ENCODE measurements around the gene SMARCB1. TPM values are rescaled to one million over a fixed set of nuclear protein-coding genes. Genes with fewer than 3 reads are reported as not detected.
A peak's percentile ranks its signal among the peaks of the same experiment; 100 is the strongest.

Gene SMARCB1
- total and polyA plus RNA-seq, 2 experiments from 2014 or later: 114 to 132 TPM

DNA sequence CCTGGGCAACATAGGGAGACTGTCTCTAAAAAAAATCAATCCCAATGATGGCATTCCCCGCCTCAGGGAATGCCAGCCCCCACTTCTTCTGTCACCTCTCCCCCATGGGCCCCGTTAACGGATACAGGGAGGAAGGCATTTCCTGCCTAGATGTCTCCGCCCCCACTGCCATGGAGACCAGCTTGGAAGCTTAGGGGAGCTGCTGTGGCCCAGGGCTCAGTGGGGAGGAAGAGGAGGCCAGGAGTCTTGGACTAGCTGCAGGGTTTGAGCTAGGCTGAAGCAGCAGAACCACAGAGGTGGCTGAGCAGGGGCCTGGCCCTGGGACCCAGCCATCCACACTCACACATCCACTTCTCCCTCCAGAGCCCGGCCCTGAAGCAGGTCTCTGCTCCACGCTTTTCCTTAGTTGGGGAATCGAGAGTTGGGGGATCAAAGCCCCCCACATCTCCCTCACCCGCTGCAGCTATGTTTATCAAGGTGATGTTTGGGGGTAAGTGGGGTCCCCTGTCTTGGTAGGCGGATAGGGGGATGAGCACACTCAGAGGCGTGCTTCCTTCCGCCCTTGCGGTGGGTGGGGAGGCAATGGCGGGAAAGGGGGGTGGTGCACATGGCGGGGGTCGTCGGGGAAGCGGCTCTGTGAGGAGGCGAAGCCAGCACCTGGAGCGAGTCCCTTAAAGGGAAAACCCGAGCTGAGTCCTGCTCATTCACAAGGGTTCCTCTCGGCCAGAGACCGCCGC is 23.8 kb upstream of the SMARCB1 start, which contains the start of gene C22orf15:
C22orf15 (plus strand) TSS at position 149 of the 737 bp plus-strand sequence; CDS start at position 466, 317 bp downstream.
- no peaks in the 10 kb centered on the region for H4K20me1 ChIP-seq (replicated peaks; ENCODE audit: insufficient read depth)
- H3K36me3 Mint-ChIP-seq (ENCODE audit: low read depth): peaks cover 14% of the 10 kb centered on the region
- no peaks in the 10 kb centered on the region for H3K79me2 ChIP-seq (replicated peaks; ENCODE audit: insufficient read depth)
- peak within 1 kb of the TSS; percentile 44; the same call in 1 of the 2 replicates for H3K27ac Mint-ChIP-seq
- peak within 1 kb of the TSS; percentile 89 for H3K4me2 ChIP-seq
- H3K9me2 ChIP-seq (ENCODE audit: insufficient read depth): no peaks in the 10 kb centered on the region
- peak within 1 kb of the TSS; percentile 56 for H3K4me3 ChIP-seq
- ATAC-seq: peak; percentile 45
- no peak within 1 kb of the TSS for H2AFZ ChIP-seq
- H3K4me3 Mint-ChIP-seq: peak within 1 kb of the TSS; percentile 59
- no peaks in the 10 kb centered on the region for H3K9me3 Mint-ChIP-seq
- peaks cover 25% of the 10 kb centered on the region for H3K4me1 ChIP-seq (ENCODE audit: insufficient read depth)
- H3K27me3 ChIP-seq (ENCODE audit: insufficient read depth): no peaks in the 10 kb centered on the region
- no peaks in the 10 kb centered on the region; the same call in 1 of the 2 replicates for H3K36me3 ChIP-seq (ENCODE audit: insufficient read depth)
- H3K27ac ChIP-seq (ENCODE audit: low read depth): peak within 1 kb of the TSS; percentile 55; the same call in 1 of the 2 replicates
- peak; percentile 91 for DNase-seq (ENCODE audit: low spot score)
- peaks cover 36% of the 10 kb centered on the region for H3K4me1 Mint-ChIP-seq
- peaks cover 14% of the 10 kb centered on the region for H3K27me3 Mint-ChIP-seq (ENCODE audit: insufficient read depth, low read depth, poor library complexity)
- TF ChIP-seq REST (IDR thresholded peaks at IDR 0.05; ENCODE audit: unreplicated experiment) (no peak), CREB1 (CRISPR knock-in tag; IDR thresholded peaks at IDR 0.05; ENCODE audit: low read depth) (no peak), POLR2AphosphoS5 (IDR thresholded peaks at IDR 0.05; ENCODE audit: low read depth) (peak; percentile 44), ZNF331 (CRISPR knock-in tag; IDR thresholded peaks at IDR 0.05; ENCODE audit: low read depth) (no peak)
- TF ChIP-seq, protein P1, sequence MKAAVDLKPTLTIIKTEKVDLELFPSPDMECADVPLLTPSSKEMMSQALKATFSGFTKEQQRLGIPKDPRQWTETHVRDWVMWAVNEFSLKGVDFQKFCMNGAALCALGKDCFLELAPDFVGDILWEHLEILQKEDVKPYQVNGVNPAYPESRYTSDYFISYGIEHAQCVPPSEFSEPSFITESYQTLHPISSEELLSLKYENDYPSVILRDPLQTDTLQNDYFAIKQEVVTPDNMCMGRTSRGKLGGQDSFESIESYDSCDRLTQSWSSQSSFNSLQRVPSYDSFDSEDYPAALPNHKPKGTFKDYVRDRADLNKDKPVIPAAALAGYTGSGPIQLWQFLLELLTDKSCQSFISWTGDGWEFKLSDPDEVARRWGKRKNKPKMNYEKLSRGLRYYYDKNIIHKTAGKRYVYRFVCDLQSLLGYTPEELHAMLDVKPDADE (IDR thresholded peaks at IDR 0.05): peak; percentile 20; the same call in 1 of the 2 replicates
- TF ChIP-seq, protein P2, sequence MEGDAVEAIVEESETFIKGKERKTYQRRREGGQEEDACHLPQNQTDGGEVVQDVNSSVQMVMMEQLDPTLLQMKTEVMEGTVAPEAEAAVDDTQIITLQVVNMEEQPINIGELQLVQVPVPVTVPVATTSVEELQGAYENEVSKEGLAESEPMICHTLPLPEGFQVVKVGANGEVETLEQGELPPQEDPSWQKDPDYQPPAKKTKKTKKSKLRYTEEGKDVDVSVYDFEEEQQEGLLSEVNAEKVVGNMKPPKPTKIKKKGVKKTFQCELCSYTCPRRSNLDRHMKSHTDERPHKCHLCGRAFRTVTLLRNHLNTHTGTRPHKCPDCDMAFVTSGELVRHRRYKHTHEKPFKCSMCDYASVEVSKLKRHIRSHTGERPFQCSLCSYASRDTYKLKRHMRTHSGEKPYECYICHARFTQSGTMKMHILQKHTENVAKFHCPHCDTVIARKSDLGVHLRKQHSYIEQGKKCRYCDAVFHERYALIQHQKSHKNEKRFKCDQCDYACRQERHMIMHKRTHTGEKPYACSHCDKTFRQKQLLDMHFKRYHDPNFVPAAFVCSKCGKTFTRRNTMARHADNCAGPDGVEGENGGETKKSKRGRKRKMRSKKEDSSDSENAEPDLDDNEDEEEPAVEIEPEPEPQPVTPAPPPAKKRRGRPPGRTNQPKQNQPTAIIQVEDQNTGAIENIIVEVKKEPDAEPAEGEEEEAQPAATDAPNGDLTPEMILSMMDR (conservative IDR thresholded peaks at IDR 0.05; ENCODE audit: low read depth in 2 of 2): no peak
- H3F3A ChIP-seq (replicated peaks; ENCODE audit: low read depth): 0 out of 2 replicates have a peak, but pooled peaks cover 3% of the 10 kb centered on the region

DNA sequence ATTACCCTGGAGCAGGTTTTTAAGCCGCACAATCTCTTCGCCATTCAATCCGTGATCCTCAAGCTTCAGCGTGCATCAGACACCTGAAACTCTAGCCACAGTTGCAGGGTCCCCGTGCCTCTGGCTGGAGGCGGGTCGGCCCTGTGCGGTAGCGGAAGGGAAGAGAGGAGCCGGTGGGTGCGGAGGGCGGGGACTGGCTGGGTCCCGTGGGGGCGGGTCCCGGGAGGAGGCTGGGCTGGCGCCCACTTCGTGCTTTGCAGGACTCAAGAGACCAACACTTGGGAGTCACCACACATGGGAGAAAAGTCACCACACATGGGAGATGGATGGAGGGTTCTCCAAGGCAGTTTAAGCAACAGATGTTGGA is 23.2 kb upstream of the SMARCB1 start:
- DNase-seq (ENCODE audit: low spot score): peak; percentile 69
- H2AFZ ChIP-seq: no peak overlapping the region
- peak; percentile 49 for ATAC-seq

More for the DNA sequence above, 23.2 kb upstream of the SMARCB1 start:
- H3K4me3 Mint-ChIP-seq: peak overlapping the region; percentile 59
- no peak for TF ChIP-seq ZNF331 (CRISPR knock-in tag; IDR thresholded peaks at IDR 0.05; ENCODE audit: low read depth)
- peak; percentile 56 for TF ChIP-seq POLR2AphosphoS5 (IDR thresholded peaks at IDR 0.05; ENCODE audit: low read depth)
- H3K9me3 Mint-ChIP-seq: no peaks in the 10 kb centered on the region
- H3K4me1 ChIP-seq (ENCODE audit: insufficient read depth): peaks cover 25% of the 10 kb centered on the region
- H3K36me3 Mint-ChIP-seq (ENCODE audit: low read depth): peaks cover 14% of the 10 kb centered on the region
- no peaks in the 10 kb centered on the region for H3K27me3 ChIP-seq (ENCODE audit: insufficient read depth)
- no peaks in the 10 kb centered on the region for H3K79me2 ChIP-seq (replicated peaks; ENCODE audit: insufficient read depth)
- no peaks in the 10 kb centered on the region for H3K9me2 ChIP-seq (ENCODE audit: insufficient read depth)
- H3K36me3 ChIP-seq (ENCODE audit: insufficient read depth): no peaks in the 10 kb centered on the region; the same call in 1 of the 2 replicates
- 0 out of 2 replicates have a peak overlapping the region, but pooled peaks have one; percentile 55 for H3K27ac ChIP-seq (ENCODE audit: low read depth)
- H3K4me2 ChIP-seq: peak overlapping the region; percentile 89
- 0 out of 2 replicates have a peak overlapping the region, but pooled peaks have one; percentile 44 for H3K27ac Mint-ChIP-seq
- peaks cover 14% of the 10 kb centered on the region for H3K27me3 Mint-ChIP-seq (ENCODE audit: insufficient read depth, low read depth, poor library complexity)
- H3F3A ChIP-seq (replicated peaks; ENCODE audit: low read depth): 0 out of 2 replicates have a peak, but pooled peaks cover 3% of the 10 kb centered on the region
- H3K4me3 ChIP-seq: peak overlapping the region; percentile 56
- no peaks in the 10 kb centered on the region for H4K20me1 ChIP-seq (replicated peaks; ENCODE audit: insufficient read depth)
- peaks cover 36% of the 10 kb centered on the region for H3K4me1 Mint-ChIP-seq

All from GM23338 (cell line).